H1 (cell line): ENCODE measurements around the gene TUBGCP2. TPM values are rescaled to one million over a fixed set of nuclear protein-coding genes. Genes with fewer than 3 reads are reported as not detected.

Experiments
- BACH1 ChIP-seq: IDR thresholded peaks from 2 replicates; pipeline ENCODE4 v1.6.1; 2012; ENCODE audit warnings: low read length, improper control_type of control experiment
- polyA plus RNA-seq, 7 experiments: library from polyadenylated mRNA; depleted of rRNA in 3 of 7; stranded (reverse) in 5 of 7; unstranded in 2 of 7; fragments of >200 nt in 5 of 7; fragments of 200-250 nt in 2 of 7; gene quantifications; 1 replicate in 5 of 7; 2 replicates in 1 of 7; 4 replicates in 1 of 7; pipeline versions ENCODE4 v1.2.1 to v1.2.3, GENCODE V29; 2011 to 2013; ENCODE audit warnings: missing spikeins in 2 of 7, mixed read lengths in 2 of 7
- total RNA-seq: library from RNA; stranded (reverse); fragmentation: NEBNext Ultra II Directional; extraction: Animal tissue kit (Norgen Biotek cat#: 25700); gene quantifications from 2 replicates; pipeline ENCODE4 v1.2.1, GENCODE V29; 2021

TUBGCP2 gene
- total and polyA plus RNA-seq, 2 of the 8 experiments (the other 6 are each of a cell fraction or from before 2014, with no cell fraction given), result 34.9 to 51.9 TPM

GRCh38 chr10:133286366-133286765, 22.3 kb downstream of the TUBGCP2 start (continued):
- no peak for TF ChIP-seq BACH1
- TF ChIP-seq, all 59 proteins: peak for 0
